ENCODE measurements around the gene RBM25.
"Not testable (repeated sequence)": the region's sequence is repeated elsewhere in the genome, so short reads cannot be mapped to it uniquely, and the experiment has no call there.

RBM25 gene

DNA sequence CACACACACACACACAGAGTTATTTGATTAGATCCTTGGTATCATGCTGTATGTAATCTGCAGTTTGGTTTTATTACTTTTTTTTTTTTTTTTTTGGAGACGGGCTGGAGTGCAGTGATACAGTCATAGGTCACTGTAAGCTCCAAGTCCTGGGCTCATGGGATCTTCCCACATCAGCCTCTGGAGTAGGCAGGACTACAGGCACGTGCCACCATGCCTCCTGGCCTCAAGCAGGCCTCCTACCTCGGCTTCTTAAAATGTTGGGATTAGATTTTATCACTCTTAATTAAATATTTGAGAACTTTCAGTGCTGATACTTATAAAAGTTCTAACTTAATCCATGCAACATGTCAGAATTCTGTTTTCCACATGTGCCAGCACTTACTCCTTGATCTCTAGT is 46.7 kb downstream of the RBM25 start:
- DNase-seq = no peak

GRCh38 chr14:73105727-73106126 is 47.4 kb downstream of the RBM25 start:
- DNase-seq = no peak

DNA sequence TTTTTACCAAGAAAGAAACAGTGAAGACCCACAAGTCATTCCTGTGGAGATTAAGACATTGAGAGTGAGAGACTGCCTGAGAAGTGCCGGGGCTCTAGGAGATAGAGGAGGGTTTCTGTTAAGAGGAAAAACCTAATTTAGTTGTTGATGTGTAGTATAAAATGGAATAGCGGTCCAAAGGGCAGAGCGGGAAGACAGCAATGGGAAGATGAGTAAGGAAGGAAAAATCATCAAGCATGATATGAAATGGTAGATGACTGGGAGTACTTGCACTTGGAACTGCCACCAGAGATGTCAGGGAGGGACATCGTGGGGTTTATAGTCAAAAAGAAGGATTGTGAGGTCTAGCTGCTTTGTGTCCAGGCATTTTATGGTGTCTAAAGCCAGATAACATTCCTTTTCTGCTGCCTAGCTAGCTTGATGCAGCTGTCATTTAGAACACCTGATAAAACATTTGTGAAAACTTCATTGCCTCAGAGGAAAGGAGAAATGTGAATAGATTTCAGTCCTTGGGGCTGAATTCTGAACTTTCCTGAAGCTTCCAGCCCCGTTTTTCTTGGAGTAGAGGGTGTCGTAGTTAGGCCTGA is 57.8 kb downstream of the RBM25 start:
- no peak for DNase-seq

GRCh38 chr14:73124180-73124894 is 66.0 kb downstream of the RBM25 start:
- DNase-seq = no peak

GRCh38 chr14:73125169-73125588 is 66.8 kb downstream of the RBM25 start:
- DNase-seq = no peak

DNA sequence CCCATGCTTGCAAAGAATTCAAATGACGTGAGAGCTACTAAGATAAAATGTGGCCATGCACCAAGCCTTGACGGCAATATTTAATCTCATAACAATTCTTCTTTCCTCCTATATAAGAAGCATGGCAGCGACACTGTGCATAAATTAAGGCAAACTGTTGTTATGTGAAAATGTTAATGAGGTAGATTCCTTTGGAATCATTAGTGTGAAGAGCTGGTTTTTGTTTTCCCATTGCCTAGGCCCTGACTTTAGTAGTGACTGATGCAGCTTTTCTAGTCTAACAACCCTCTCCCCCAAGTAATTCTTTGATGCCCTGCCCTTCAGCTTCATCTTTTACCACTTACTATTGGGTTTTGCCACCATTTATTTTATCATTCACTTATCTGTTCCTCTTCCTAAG is 67.4 kb downstream of the RBM25 start:
- no peak for DNase-seq

GRCh38 chr14:73133795-73134194 is 75.5 kb downstream of the RBM25 start:
- DNase-seq = no peak

- no peak for DNase-seq
These were observed 77.7 kb downstream of the RBM25 start for GRCh38 chr14:73136085-73136386.

DNA sequence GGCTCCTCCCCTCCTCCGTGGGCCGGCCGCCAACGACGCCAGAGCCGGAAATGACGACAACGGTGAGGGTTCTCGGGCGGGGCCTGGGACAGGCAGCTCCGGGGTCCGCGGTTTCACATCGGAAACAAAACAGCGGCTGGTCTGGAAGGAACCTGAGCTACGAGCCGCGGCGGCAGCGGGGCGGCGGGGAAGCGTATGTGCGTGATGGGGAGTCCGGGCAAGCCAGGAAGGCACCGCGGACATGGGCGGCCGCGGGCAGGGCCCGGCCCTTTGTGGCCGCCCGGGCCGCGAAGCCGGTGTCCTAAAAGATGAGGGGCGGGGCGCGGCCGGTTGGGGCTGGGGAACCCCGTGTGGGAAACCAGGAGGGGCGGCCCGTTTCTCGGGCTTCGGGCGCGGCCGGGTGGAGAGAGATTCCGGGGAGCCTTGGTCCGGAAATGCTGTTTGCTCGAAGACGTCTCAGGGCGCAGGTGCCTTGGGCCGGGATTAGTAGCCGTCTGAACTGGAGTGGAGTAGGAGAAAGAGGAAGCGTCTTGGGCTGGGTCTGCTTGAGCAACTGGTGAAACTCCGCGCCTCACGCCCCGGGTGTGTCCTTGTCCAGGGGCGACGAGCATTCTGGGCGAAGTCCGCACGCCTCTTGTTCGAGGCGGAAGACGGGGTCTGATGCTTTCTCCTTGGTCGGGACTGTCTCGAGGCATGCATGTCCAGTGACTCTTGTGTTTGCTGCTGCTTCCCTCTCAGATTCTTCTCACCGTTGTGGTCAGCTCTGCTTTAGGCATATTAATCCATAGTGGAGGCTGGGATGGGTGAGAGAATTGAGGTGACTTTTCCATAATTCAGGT is 78.3 kb downstream of the RBM25 start, which contains the start of gene PSEN1:
Gene PSEN1, plus strand, starts transcription at position 121 of the 839 bp plus-strand sequence. CDS start 11,513 bp downstream, outside the sequence.
- peak; percentile 85 for DNase-seq

GRCh38 chr14:73140811-73141323 is 82.5 kb downstream of the RBM25 start:
- no peak for DNase-seq

- DNase-seq = no peak
These were observed 83.9 kb downstream of the RBM25 start for GRCh38 chr14:73142216-73142615.

DNA sequence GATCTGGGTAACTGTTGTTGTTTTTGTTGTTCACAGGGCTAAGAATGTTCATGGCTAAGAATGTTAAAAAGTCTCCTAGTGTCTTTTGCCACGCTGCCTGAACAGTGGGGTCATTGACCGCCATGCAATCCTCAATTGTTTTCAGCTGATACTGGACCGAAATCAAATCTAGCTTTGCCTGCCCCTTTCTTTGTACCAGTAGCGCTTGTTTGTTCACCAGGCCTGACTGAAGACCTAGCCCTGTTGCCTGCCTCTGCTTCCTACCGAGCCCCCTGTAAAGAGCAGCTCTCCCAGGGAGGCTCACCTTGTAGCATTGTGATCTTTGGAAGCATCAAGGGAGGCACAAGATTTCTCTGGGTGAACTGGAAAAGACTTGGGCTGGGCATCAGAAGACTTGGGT is 84.7 kb downstream of the RBM25 start:
- no peak for DNase-seq

- no peak for DNase-seq
These were observed 85.3 kb downstream of the RBM25 start for GRCh38 chr14:73143617-73144016.

DNA sequence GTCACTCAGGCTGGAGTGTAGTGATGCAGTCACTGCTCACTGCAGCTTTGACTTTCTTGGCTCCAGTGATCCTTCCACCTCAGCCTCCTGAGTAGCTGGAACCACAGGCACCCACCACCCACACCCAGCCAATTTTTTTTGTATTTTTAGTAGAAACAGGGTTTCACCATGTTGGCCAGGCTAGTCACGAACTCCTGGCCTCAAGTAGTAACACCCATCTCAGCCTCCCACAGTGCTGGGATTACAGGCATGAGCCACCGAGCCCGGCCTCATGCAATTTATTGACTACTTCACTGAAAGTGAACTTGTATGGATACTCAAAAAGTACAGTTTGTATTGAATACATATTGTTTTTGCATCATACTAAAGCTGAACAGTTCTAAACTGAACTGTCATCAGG is 87.0 kb downstream of the RBM25 start:
- no peak for DNase-seq

DNA sequence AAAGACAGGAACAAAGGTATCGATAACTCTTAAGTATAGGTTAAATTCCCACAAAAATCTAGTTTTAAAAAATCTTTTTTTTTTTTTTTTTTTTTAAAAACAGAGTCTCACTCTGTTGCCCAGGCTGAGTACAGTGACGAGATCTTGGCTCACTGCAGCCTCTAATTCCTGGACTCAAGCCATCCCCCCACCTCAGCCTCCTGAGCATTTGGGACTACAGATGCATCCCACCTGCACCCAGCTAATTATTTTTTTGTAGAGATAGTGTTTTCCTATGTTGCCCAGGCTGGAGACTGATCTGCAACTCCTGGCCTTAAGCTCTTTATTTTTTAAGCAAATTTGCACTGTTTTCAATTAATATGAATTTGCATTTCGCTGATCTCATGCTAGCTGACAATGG is 87.8 kb downstream of the RBM25 start:
- DNase-seq = no peak

DNA sequence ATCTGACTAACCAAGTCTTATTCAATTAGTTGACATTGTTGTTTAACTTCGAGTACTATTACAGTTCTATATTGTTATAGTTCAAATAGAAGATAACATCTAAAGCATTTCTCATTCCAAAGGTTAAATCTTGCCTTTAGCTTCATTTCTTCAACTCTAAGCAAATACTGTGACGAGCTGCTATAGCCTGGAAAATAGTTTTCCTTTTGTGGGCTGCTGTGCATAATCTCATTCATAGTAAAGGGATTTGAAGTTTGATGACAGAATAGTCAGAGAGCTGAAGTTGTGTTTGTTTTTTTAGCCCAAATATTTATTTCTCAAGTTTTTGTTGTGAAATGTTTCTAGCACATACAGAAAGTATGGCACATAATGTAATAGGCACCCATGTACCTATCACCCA is 91.4 kb downstream of the RBM25 start:
- peak; percentile 40 for DNase-seq

DNA sequence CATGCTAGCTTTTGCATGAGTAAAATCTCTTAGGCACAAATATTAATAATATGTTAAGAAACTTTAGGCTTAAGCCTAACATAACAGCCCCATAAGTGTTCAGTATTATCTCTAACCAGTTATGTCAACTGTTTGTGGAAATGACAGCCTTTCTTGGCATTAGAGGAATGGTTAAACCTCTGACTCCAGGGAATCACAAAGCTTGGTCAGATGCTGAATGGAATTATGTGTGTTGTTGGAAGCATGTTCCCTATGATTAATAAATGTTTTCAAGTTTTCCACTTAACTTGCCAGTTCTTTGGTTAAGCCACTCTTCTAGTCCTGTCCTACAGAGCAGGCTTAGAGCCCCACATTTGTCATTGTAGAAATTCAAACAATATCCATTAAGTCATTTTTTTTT is 94.9 kb downstream of the RBM25 start:
- no peak for DNase-seq

- no peak for DNase-seq
These were observed 103.9 kb downstream of the RBM25 start for GRCh38 chr14:73162251-73162650.

GRCh38 chr14:73166399-73166798 is 108.1 kb downstream of the RBM25 start:
- DNase-seq = no peak

- DNase-seq = no peak
These were observed 109.4 kb downstream of the RBM25 start for GRCh38 chr14:73167727-73168126.

- DNase-seq = no peak
These were observed 109.9 kb downstream of the RBM25 start for GRCh38 chr14:73168274-73168673.

GRCh38 chr14:73168691-73169090 is 110.4 kb downstream of the RBM25 start:
- no peak for DNase-seq

DNA sequence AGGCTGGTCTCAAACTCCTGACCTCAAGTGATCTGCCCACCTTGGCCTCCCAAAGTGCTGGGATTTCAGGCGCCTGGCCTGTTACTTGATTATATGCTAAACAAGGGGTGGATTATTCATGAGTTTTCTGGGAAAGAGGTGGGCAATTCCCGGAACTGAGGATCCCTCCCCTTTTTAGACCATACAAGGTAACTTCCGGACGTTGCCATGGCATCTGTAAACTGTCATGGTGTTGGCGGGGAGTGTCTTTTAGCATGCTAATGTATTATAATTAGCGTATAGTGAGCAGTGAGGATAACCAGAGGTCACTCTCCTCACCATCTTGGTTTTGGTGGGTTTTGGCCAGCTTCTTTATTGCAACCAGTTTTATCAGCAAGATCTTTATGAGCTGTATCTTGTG is 111.5 kb downstream of the RBM25 start:
- not testable (repeated sequence) for DNase-seq

- no peak for DNase-seq
These were observed 112.4 kb downstream of the RBM25 start for GRCh38 chr14:73170686-73171085.

Data from HCEC 1CT (cell line).